Nephron progenitor cell (in vitro differentiated cells): ENCODE measurements around the gene INPP5A.

Source experiments
- DNase-seq: peaks from one replicate; pipeline ENCODE4 v3.0.0; 2021
- H3K27ac Mint-ChIP-seq: 2 replicates; pipeline ENCODE4 v1.8.0; 2021; ENCODE audit warnings: mild to moderate bottlenecking, moderate library complexity, mixed read lengths
- H3K27me3 Mint-ChIP-seq: 2 replicates; pipeline ENCODE4 v1.8.0; 2021; ENCODE audit warnings: mild to moderate bottlenecking, low read depth, mixed read lengths; ENCODE audit not compliant: poor library complexity
- H3K36me3 Mint-ChIP-seq: 2 replicates; pipeline ENCODE4 v1.8.0; 2021; ENCODE audit warnings: low read depth, mixed read lengths
- H3K4me1 Mint-ChIP-seq: 2 replicates; pipeline ENCODE4 v1.8.0; 2021; ENCODE audit warnings: mixed read lengths
- H3K4me3 Mint-ChIP-seq: 2 replicates; pipeline ENCODE4 v1.8.0; 2021; ENCODE audit warnings: mild to moderate bottlenecking, moderate library complexity, mixed read lengths
- H3K9me3 Mint-ChIP-seq: 2 replicates; pipeline ENCODE4 v1.8.0; 2021; ENCODE audit warnings: mild to moderate bottlenecking, moderate library complexity, mixed read lengths
- CTCF ChIP-seq: fragments of 200-600 bp; sonication (generic); IDR thresholded peaks from 2 replicates; pipeline ENCODE4 v1.5.0; 2021; ENCODE audit warnings: antibody characterized with exemption

The INPP5A gene

GRCh38 chr10:132676193-132676891 lies 138.8 kb downstream of the INPP5A start:
- H3K27ac Mint-ChIP-seq: no peak overlapping the region

GRCh38 chr10:132677096-132677472 lies 139.5 kb downstream of the INPP5A start:
- Mint-ChIP-seq H3K4me1 (no peaks in the 10 kb centered on the region), H3K27me3 (peaks cover 4% of the 10 kb centered on the region), H3K4me3 (no peak overlapping the region), H3K27ac (no peak overlapping the region), H3K36me3 (peaks cover 46% of the 10 kb centered on the region), H3K9me3 (peaks cover 29% of the 10 kb centered on the region)
- DNase-seq: no peak
- no peak for TF ChIP-seq CTCF

More at GRCh38 chr10:132676193-132676891, 138.8 kb downstream of the INPP5A start:
- H3K36me3 Mint-ChIP-seq: peaks cover 50% of the 10 kb centered on the region
- no peak for TF ChIP-seq CTCF
- no peaks in the 10 kb centered on the region for H3K4me1 Mint-ChIP-seq
- peaks cover 4% of the 10 kb centered on the region for H3K27me3 Mint-ChIP-seq
- H3K9me3 Mint-ChIP-seq: peaks cover 29% of the 10 kb centered on the region
- DNase-seq: no peak
- H3K4me3 Mint-ChIP-seq: no peak overlapping the region

GRCh38 chr10:132677473-132678227 lies 140.1 kb downstream of the INPP5A start:
- H3K27ac Mint-ChIP-seq: no peak overlapping the region
- H3K4me1 Mint-ChIP-seq: no peaks in the 10 kb centered on the region
- DNase-seq: no peak
- no peak for TF ChIP-seq CTCF
- H3K9me3 Mint-ChIP-seq: peaks cover 26% of the 10 kb centered on the region
- H3K4me3 Mint-ChIP-seq: no peak overlapping the region
- H3K27me3 Mint-ChIP-seq: peaks cover 4% of the 10 kb centered on the region
- H3K36me3 Mint-ChIP-seq: peaks cover 41% of the 10 kb centered on the region

GRCh38 chr10:132678436-132679216 lies 141.0 kb downstream of the INPP5A start:
- H3K27me3 Mint-ChIP-seq: peaks cover 4% of the 10 kb centered on the region
- peaks cover 22% of the 10 kb centered on the region for H3K9me3 Mint-ChIP-seq
- no peak for TF ChIP-seq CTCF
- no peaks in the 10 kb centered on the region for H3K4me1 Mint-ChIP-seq
- H3K4me3 Mint-ChIP-seq: no peak overlapping the region
- DNase-seq: no peak
- H3K36me3 Mint-ChIP-seq: peaks cover 36% of the 10 kb centered on the region
- H3K27ac Mint-ChIP-seq: no peak overlapping the region

GRCh38 chr10:132679217-132679595 lies 141.6 kb downstream of the INPP5A start:
- Mint-ChIP-seq H3K4me3 (no peak overlapping the region), H3K27ac (no peak overlapping the region), H3K9me3 (peaks cover 22% of the 10 kb centered on the region), H3K36me3 (peaks cover 33% of the 10 kb centered on the region), H3K27me3 (peaks cover 4% of the 10 kb centered on the region), H3K4me1 (peaks cover 2% of the 10 kb centered on the region)
- DNase-seq: no peak
- no peak for TF ChIP-seq CTCF
